ENCODE measurements around the gene ADPRHL1. TPM values are rescaled to one million over a fixed set of nuclear protein-coding genes. Genes with fewer than 3 reads are reported as not detected.

Gene ADPRHL1
- total and polyA plus RNA-seq, 2 donors (not counting 3 experiments of a cell fraction or from before 2014, with no cell fraction given) = 0.52 to 0.97 TPM

- H3K27me3 ChIP-seq (ENCODE audit: control insufficient read depth in 2 of 2, insufficient read depth in 2 of 2, low read length in 2 of 2) = no peaks in the 10 kb centered on the region
- peaks cover 0 to 1% of the 10 kb centered on the region in 2 experiments for H3K36me3 ChIP-seq (ENCODE audit: control insufficient read depth in 2 of 2, extremely low read depth in 1 of 2, insufficient read depth in 2 of 2, low read length in 2 of 2)
- H3K4me1 ChIP-seq (ENCODE audit: control insufficient read depth, extremely low read depth, insufficient read depth, low read length) = peaks cover 35% of the 10 kb centered on the region
- FAIRE-seq = no peak
- no peak overlapping the region for H2AFZ ChIP-seq (ENCODE audit: low read depth, low read length)
- POLR2A ChIA-PET = no interaction called here
- BruUV-seq (replicated peaks) = no TSS peak
- H3K27ac ChIP-seq (ENCODE audit: insufficient read depth, low read depth, low read length) = no peak overlapping the region
- peaks cover 78% of the 10 kb centered on the region for H3K79me2 ChIP-seq (ENCODE audit: control insufficient read depth, insufficient read depth, low read length)
- intact Hi-C loops (cut with micrococcal nuclease) (no loop called here), dilution Hi-C loops (cut with MboI; ENCODE audit: extremely low pct_ligation_motif_present, low sequenced_read_pairs) (no loop called here)
- no peak for DNase-seq (ENCODE audit: low read depth, low spot score)
- H3K4me2 ChIP-seq (ENCODE audit: insufficient read depth, low read length) = peak overlapping the region; percentile 84
- no peaks in the 10 kb centered on the region for H3K9me1 ChIP-seq (replicated peaks; ENCODE audit: control insufficient read depth, extremely low read depth, insufficient read depth, low read length)
- peak overlapping the region; percentile 75 for H3K9ac ChIP-seq (replicated peaks; ENCODE audit: extremely low read depth, insufficient read depth, low read length)
- no peaks in the 10 kb centered on the region for H4K20me1 ChIP-seq (replicated peaks; ENCODE audit: control insufficient read depth, extremely low read depth, insufficient read depth, low read length)
- no peak for TF ChIP-seq POLR2AphosphoS5 (IDR thresholded peaks at IDR 0.05; ENCODE audit: insufficient read depth, low read depth, low read length)
- TF ChIP-seq, protein P1, sequence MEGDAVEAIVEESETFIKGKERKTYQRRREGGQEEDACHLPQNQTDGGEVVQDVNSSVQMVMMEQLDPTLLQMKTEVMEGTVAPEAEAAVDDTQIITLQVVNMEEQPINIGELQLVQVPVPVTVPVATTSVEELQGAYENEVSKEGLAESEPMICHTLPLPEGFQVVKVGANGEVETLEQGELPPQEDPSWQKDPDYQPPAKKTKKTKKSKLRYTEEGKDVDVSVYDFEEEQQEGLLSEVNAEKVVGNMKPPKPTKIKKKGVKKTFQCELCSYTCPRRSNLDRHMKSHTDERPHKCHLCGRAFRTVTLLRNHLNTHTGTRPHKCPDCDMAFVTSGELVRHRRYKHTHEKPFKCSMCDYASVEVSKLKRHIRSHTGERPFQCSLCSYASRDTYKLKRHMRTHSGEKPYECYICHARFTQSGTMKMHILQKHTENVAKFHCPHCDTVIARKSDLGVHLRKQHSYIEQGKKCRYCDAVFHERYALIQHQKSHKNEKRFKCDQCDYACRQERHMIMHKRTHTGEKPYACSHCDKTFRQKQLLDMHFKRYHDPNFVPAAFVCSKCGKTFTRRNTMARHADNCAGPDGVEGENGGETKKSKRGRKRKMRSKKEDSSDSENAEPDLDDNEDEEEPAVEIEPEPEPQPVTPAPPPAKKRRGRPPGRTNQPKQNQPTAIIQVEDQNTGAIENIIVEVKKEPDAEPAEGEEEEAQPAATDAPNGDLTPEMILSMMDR (IDR thresholded peaks at IDR 0.05; ENCODE audit: extremely low read depth in 1 of 2, insufficient read depth in 1 of 2, low read depth in 1 of 2, low read length in 2 of 2) = no peak
- TF ChIP-seq FOS (IDR thresholded peaks at IDR 0.05; ENCODE audit: borderline replicate concordance, insufficient read depth, low read length) = no peak
- TF ChIP-seq GATA2 (IDR thresholded peaks at IDR 0.05; ENCODE audit: insufficient read depth, insufficient read length, low read depth, low read length) = no peak
- no peak for TF ChIP-seq EZH2 (IDR thresholded peaks at IDR 0.05; ENCODE audit: borderline replicate concordance, low read depth, low read length, severe bottlenecking)
- TF ChIP-seq JUN (IDR thresholded peaks at IDR 0.05; ENCODE audit: borderline replicate concordance, insufficient read depth, insufficient read length, low read depth) = no peak
- TF ChIP-seq, protein P2, sequence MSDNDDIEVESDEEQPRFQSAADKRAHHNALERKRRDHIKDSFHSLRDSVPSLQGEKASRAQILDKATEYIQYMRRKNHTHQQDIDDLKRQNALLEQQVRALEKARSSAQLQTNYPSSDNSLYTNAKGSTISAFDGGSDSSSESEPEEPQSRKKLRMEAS (IDR thresholded peaks at IDR 0.05; ENCODE audit: insufficient read depth, insufficient read length) = no peak
- no peak for TF ChIP-seq POLR2A (IDR thresholded peaks at IDR 0.05; ENCODE audit: low read depth, low read length)
- TF ChIP-seq MYC (IDR thresholded peaks at IDR 0.05; ENCODE audit: low read depth, low read length) = no peak
- no peaks in the 10 kb centered on the region for H3K9me3 ChIP-seq (replicated peaks; ENCODE audit: control insufficient read depth, insufficient read depth, low read length)
- CTCF ChIA-PET = interaction anchor here (2.2 to 2.4 kb wide), 2 partner anchors 31 to 73 kb away, joined by 12 to 13 read pairs; no protein-coding TSS in a partner anchor
- peak overlapping the region in 2 of 3 experiments; percentile 61 to 65 for H3K4me3 ChIP-seq (replicated peaks in 1 of 3; ENCODE audit: insufficient read depth in 1 of 3, low read depth in 1 of 3, low read length in 3 of 3)
These were observed 35.9 kb upstream of the ADPRHL1 start for GRCh38 chr13:113489171-113489548.

All from endothelial cell of umbilical vein (primary cell).